NCI-H1105 treated with DMSO at 0.1 percent for 48 hours (cell line): Measurements from ENCODE around the gene FLAD1.

Source experiments
- DNase-seq: peaks from one replicate; lab custom pipeline; 2025; lab: John Stamatoyannopoulos, UW

The FLAD1 gene

DNA sequence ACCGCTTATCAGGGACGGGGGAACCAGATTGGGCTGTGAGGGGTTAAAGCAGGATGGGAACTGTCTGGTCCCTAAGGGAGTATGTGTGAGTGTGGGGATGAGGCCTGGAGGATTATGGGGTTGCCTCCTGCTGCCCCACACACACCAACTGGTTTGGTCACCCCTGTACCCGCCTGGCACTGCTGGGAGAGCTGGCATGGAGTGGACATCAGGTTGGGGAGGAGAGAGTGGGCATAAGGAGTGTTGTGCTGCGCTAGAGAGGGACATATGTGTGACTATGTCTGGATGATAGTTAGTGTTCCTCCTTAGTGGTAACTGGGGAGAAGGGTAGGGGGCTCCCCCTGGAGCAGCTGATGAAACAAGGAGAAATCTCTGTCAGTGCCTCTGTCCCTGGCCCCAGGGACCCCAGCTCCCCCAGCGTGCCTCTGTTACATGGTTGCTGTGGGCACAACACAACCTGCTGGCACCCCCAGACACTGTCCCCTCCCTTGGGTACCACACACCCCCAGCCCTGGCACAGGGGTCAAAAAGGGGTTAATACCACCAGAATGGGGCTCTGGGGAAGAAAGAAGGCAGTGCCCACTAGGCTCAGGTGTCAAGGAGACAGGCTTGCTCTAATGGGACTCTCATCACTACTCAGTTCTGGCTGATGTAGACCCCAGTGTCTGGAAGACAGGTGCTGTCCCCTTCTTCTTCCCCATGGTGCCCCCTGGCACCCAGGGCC, 21.4 kb downstream of the FLAD1 start:
- no peak for DNase-seq

DNA sequence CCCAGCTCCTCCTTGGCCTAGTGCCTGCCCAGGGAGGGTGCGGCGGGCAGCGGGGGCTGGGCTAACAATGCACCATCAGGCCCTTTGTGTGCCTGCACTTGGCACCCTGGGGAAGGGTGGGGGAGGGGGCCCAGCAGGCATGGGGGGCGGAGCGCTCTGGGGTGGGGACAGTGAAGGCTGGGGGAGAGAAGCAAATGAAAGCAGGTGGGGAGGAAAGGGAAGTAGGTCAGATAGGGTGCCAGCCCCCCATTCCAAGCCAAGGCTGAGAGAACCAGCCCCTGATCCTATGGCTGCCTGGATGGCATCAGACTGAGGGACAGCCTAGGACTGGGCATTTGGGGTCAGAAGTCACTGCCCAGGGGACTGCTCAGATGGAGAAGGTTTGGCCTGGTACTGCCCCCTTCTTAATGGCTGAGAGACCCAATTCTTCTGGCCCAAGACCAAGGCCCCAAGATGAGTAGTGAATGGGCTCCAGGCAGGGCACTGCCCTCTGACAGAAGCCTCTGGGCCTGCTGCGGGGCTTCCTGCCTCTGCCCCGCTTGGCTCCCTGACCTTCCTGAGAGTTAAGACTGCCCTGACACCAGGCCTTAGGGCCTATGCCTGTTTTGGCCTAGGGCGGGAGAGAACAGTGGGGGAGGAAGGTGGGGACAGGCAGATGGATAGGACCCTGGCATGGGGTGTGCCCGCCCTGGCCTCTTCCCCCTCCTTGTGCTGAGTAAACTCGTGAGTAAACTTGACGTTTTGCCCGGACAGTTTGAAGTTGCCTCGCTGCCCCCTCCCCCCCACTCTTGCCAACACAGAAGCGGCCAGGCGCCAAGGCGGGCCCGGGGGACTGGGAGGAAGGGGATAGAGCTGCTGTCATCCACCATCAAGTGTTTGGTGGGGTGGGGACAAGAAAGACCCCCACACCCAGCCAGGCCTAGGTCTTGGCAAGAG, 22.2 kb downstream of the FLAD1 start:
- no peak for DNase-seq

DNA sequence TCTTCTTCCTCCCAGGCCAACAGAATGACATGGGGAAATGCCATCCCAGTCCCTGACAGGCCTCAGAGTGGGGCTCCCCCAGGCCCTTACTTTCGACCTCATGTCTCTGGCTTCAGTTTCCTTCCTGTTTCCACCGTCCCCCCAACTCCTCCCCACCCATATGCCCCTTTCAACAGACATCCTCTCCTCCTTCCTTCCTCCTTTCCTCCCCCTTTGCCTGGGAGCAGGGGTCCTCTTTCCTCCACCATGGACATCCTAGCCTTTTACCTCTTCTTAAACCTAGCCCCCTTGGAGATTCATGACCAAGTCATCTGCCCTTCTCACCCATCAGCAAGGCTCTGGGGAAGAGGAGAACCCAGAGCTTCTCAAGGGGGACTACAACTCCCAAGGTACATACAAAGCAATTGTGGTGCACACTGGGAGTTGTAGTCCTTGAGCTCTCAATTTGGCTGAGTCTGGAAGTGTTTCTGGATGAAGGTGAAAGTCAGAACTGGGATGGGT, 23.5 kb downstream of the FLAD1 start:
- DNase-seq = peak; percentile 2

DNA sequence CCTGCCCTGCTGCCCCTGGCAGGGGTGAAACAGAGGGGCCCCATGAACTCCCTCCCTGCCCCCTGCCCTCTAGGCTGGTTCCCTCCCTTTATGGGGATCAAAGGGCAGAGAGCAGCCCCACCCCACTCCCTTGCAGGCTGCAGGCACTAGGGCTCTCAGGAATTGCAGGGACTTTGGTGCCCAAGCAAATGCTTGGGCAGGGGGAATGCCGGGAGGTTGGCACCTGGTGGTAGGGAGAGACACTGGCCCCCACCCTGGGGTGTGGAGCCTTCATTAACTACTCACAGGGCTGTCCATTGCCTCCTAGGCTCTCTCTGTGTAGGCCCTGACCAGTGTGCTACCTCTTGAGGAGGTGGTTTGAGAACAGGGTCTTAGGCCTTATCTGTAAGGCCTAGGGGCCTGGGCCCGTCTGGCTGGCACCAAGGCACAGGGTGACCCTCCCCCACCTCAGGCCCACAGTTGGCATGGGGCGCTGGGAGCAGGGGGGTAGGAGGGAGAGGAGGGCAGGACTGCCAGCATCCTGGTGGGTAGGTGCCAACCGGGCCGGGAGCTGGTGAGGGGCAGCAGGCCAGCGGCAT, 24.2 kb downstream of the FLAD1 start:
- no peak for DNase-seq

DNA sequence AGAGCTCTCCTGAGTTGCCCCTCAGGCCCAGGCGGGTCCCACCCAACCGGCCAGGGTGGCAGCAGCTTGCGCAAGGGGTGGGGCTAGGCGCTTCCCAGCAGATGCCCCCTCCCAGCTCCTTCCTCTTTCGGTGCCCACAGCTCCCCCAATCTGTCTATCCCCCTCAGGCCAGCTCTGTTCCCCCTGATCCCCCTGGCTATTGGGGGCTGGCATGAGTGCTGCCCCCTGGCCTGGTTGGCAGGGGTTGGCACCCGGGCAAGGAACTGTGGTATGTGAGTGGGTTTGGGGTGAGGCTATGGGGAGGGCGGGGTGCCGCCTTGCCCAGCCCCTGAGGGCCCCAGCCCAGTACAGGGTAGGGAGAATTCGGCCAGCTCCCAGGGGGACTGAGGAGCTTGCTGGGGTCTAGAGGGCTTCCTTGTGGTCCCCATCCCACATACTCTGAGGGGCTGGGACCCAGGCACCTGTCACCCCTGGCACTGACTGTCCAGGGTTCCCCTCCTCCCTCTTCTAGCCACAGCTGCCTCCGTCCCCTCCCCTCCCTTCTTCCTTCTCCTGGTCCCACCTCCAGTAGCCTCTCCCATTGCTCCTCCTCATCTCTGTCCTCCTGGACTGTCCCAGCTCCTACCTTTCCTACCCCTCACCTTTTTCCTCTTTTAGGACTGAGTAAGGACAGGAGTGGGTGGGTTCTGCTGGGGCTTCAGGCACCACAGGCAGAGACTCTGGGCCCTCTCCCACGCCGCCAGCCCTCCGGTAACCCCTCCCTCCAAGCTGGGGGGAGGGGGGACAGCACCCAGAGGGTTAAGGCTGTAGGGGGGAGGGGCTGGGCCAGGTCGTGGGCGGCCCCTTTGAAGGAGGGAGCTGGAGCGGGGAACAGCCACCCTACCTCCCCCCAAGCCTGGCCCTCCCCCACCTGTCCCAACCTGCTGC, 25.1 kb downstream of the FLAD1 start:
- no peak for DNase-seq

DNA sequence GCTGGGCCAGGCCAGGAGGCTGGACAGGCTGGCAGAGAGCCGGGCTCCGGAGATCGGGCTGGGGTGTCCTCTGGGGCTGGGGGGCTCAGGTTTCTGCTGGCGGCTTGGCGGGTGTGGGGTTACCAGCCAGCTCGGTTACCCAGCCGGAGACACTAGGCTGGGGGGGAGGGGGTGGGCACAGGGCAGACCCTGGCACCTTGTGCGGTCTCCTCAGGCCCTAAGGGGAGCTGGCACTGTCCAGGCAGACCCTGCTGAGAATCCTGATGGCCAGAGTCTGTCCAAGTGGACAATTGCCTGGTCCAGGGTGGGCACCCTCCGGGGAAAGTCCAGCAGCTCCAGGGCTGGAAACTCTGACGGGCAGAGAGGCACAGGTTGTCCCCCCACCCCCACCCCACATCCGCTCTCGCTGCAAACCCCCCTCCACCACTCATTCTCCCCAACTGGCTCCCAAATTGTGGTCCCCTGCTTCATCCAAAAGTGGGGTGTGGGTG, 26.1 kb downstream of the FLAD1 start:
- no peak for DNase-seq

DNA sequence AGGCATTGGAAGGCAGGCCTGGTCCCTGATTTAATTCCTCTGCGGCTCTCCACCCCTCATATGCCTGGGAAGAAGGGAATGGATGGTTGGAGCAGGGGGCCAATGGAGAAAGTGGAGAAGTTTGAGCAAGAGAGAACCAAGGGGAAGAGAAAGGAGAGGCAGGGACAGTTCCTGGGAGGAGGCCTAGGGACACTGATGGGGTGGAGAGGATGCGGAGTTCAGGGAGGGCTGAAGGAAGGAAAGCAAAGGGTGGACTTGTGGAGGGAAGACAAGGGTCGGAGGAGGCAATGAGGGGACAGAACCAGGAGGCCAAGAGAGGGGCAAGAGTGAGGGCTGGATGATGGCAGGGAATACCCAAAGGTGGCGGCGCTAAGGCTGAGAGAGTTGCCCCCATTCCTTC, 26.6 kb downstream of the FLAD1 start:
- no peak for DNase-seq

DNA sequence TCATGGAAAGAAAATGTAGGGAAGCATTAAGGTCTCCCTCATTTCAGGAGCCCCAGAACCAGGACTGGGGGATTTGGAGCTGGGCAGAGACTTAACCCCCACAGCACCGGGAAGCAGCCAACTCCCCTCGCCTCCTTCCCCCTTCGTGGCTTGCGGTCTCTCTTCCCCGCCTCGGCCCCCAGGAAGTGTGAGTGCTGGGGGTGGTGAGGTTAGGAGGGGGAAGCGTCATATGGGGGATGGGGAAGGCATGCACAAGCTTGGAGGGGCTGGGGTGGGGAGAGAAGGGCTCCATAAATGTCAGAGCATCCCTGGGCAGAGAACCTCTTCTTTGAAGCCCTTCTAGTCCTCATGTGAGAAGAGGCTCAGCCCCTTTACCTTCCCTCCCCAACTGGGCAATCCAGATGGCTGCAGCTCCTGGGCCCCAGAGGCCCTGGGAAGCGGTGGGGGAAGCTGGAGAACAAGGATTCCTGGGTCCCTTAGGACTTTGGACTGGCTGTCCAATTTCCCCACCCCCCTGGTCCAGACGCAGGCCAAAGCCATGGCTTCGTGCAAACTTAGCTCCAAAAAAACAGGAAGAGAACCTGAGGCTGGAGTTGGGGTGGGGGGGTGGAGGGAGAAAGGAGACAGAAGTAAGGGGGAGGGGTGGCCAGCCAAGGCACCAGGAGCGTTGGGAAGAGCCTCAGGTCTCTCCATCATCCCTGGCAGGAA, 27.2 kb downstream of the FLAD1 start:
- DNase-seq = no peak

DNA sequence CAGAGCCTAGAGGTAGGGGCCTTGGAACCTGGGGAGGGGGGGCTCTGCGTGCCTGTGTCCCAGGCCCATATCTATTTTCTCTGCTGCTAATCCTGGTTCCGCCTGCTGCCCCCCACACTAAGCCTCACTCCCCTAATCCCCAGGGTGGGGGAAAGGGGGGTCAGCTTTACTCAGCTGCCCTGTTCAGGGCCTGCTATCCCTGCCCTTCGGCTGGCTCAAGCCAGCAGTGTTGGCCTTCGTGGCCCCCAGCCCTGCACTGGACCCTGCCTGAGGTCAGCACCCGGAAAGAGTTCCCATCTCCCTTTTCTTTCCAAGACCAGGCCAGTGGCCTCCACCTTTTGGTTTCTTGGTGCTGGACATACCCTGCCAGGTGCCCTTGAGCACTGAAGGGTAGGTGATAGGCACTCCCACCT, 27.9 kb downstream of the FLAD1 start:
- DNase-seq = no peak

DNA sequence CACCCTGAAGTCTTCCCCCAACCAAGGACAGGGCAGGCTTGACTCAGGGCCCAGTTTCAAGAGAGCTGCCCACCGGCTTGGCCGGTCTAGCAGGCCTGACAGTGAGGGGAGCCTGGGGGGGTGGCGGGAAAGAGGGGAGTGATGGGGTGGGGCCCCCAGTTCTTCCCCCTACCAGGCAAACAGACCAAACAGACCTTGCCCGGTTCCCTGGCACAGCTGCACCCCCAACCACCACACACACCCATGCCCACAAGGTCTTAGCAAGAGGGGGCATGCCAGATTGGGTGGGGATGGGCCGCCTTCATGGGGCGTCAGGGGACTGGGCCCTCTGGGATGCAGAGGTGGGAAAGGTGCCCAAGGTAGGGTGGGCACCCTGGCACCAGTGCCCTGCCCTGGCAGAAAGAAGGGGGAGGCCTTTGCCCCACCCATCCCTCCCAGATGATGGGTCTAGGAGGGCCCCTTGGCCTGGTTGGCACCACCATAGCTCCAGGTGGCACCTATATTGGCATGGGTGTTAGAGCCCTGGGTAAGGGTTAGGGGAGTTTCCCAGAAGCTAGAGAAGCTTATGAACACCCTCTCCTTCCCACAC, 28.4 kb downstream of the FLAD1 start:
- no peak for DNase-seq

DNA sequence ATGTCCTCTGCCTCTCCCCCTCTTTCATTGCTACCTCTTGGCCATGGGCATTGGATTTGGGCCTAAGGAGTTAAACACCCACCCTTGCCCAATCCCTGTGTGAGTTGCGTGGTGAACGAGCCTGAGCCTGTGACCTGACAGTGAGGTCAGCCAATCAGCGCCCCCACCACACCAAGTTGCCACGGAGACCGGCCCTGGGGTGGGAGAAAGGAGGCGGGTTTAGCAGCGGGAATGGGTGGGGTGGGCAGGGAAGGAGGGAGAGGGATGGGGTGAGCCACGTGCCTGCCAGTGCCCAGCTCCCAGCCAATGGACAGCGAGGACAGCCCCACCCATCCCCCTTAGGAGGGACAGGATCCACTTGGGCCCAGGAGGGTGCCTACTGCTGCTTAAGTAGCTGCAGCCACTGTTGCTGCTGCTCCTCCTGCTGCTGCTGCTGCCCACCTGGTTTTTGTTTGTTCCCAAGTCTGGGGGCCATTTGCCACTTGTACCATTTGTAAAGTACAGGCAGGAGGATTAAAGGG, 28.9 kb downstream of the FLAD1 start:
- peak; percentile 8 for DNase-seq

DNA sequence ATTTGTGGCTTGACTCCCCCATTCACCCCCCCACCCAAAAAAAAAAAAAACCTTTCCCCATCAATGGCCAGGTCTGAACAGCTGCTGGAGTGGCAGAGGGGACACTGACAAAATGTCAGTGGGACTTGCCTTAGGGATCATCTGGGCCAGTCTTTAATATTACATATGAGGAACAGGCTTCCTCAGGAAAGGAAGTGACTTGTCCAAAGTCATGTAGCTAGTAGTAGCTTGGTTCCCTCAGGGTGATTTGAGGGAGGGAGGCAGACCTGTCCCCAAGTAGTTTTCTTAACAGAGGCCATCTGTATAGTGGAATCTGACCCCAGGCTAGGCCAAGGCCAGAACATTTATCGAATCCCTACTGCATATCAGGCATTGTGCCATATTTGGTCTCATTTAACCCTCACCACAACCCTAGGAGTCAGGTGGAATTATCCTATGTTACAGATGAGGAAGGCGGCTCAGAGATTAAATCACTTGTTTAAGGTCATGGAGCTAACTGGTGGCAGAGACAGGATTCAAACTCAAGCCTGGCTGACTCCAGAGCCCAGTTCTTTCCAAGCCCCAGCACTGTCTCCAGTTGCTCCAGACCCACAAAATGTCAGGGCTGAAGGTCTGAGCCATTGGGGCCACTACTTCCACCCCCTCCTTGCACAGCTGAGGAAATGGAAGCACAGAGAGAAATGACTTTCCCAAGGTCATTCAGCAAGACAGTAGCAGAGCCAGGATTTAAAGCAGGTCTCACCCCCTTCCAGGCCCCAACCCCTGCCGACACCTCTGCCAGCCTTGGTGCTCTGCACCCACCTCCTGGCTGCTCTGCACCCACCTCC, 29.8 kb downstream of the FLAD1 start:
- DNase-seq = no peak

DNA sequence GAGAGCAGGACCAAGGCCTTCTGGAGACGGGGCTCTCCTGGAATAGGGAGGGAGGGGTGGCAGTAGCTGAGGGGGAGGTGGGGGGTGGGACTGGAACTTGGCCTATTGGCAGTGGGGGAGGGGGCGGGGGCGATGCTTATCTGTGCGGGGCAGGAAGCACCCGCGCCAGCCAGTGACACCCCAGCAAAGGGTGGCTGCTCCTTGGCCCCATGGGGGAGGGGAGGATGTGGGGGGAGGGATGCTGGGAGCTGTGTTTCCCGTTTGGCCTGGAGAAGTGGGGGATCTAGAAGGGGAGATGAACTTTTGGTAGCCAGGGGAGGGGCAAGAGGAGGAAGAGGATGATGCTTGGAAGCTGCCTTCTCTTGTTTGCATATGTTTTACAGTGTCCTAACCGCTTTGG, 30.5 kb downstream of the FLAD1 start:
- DNase-seq = no peak

DNA sequence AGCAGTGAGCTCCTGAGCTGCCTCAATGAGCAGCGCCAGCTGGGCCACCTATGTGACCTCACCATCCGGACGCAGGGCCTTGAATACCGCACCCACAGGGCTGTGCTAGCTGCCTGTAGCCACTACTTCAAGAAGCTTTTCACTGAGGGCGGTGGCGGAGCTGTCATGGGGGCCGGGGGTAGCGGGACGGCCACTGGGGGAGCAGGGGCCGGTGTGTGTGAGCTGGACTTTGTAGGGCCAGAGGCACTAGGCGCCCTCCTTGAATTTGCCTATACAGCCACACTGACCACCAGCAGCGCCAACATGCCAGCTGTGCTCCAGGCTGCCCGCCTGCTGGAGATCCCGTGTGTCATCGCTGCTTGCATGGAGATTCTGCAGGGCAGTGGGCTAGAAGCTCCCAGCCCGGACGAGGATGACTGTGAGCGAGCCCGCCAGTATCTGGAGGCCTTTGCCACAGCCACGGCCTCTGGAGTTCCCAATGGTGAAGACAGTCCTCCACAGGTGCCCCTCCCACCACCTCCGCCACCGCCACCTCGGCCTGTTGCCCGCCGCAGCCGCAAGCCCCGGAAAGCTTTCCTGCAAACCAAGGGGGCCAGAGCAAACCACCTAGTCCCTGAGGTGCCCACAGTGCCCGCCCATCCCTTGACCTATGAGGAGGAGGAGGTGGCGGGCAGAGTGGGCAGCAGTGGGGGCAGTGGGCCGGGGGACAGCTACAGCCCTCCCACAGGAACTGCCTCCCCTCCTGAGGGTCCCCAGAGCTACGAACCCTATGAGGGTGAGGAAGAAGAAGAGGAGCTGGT, 31.8 kb downstream of the FLAD1 start:
- no peak for DNase-seq

DNA sequence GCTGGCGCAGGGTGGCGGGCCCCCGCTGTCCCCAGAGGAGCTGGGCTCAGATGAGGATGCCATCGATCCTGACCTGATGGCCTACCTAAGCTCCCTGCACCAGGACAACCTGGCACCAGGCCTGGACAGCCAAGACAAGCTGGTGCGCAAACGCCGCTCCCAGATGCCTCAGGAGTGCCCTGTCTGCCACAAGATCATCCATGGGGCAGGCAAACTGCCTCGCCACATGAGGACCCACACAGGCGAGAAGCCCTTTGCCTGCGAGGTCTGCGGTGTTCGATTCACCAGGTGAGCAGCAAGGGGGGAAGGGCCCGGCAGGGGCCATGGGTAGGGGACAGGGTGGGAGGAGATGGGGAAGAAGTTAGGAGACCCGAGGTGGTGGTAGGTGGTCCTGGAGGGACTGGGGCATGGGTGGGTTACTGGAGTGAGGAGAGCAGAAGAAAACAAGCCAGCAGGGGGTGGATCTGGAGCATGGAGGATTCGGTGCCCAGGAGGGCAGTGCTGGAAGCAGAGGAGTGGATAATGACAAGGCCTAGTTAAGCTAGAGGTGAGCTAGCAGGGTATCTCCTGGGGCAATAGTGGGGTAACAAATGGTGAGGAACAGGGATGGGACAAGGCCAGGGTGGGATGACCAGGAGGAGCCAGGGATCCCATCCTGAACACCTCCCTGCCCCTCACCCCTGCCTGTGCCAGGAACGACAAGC, 32.5 kb downstream of the FLAD1 start:
- DNase-seq = no peak

DNA sequence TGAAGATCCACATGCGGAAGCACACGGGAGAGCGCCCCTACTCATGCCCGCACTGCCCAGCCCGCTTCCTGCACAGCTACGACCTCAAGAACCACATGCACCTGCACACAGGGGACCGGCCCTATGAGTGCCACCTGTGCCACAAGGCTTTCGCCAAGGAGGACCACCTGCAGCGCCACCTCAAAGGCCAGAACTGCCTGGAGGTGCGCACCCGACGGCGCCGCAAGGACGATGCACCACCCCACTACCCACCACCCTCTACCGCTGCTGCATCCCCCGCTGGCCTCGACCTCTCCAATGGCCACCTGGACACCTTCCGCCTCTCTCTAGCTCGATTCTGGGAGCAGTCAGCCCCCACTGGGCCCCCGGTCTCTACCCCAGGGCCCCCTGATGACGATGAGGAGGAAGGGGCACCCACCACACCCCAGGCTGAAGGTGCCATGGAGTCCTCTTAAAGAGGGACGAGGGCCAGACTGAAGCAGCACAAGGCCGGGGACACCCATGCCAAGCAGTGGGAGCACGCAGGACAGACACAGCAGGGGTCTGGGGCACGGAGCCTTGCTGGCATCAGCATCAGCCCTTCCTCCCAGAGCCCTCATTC, 33.2 kb downstream of the FLAD1 start:
- DNase-seq = no peak
